ENCODE measurements around the gene SAMD13. TPM values are rescaled to one million over a fixed set of nuclear protein-coding genes. Genes with fewer than 3 reads are reported as not detected.

SAMD13 gene
- total and polyA plus RNA-seq, 4 donors: 0.17 to 0.61 (median 0.17) TPM; not detected in 1

GRCh38 chr1:84257617-84258016, 43.9 kb upstream of the SAMD13 start:
- Histone ChIP-seq H3K27me3 (ENCODE audit: control insufficient read depth in 4 of 4, insufficient read depth in 4 of 4, low read length in 3 of 4) (no peaks in the 10 kb centered on the region), H3K4me1 (ENCODE audit: control insufficient read depth in 4 of 4, insufficient read depth in 4 of 4, low read length in 3 of 4) (peaks cover 0 to 3% (median 0%) of the 10 kb centered on the region in 4 donors), H3K27ac (ENCODE audit: low read depth in 1 of 2, low read length in 2 of 2) (no peak overlapping the region), H3K9me3 (ENCODE audit: control insufficient read depth in 4 of 4, low read length in 3 of 4) (no peaks in the 10 kb centered on the region), H3K4me3 (ENCODE audit: low read depth in 1 of 3, low read length in 3 of 3) (no peak overlapping the region), H3K36me3 (ENCODE audit: control insufficient read depth in 4 of 4, insufficient read depth in 3 of 4, low read depth in 1 of 4, low read length in 3 of 4) (no peaks in the 10 kb centered on the region), H3K9ac (ENCODE audit: low read depth in 1 of 2, low read length in 2 of 2) (no peak overlapping the region)
- TF ChIP-seq EGR1 (IDR thresholded peaks at IDR 0.05; ENCODE audit: low read depth in 2 of 2): no peak
- no peak for TF ChIP-seq FOXA1 (IDR thresholded peaks at IDR 0.05)
- no peak for TF ChIP-seq NR2F2 (IDR thresholded peaks at IDR 0.05)
- TF ChIP-seq CTCF (IDR thresholded peaks at IDR 0.05; ENCODE audit: low read depth, low read length, missing input control): no peak
- TF ChIP-seq GABPA (IDR thresholded peaks at IDR 0.05 in 1 of 2, conservative IDR thresholded peaks at IDR 0.05 in 1 of 2): no peak
- no peak for TF ChIP-seq FOXA2 (IDR thresholded peaks at IDR 0.05)
- no peak for TF ChIP-seq RXRA (IDR thresholded peaks at IDR 0.05)
- no peak for TF ChIP-seq REST (IDR thresholded peaks at IDR 0.05)
- TF ChIP-seq MAX (IDR thresholded peaks at IDR 0.05): no peak
- no peak for TF ChIP-seq JUND (IDR thresholded peaks at IDR 0.05)
- no peak for TF ChIP-seq ATF3 (IDR thresholded peaks at IDR 0.05)
- no peak for TF ChIP-seq TAF1 (conservative IDR thresholded peaks at IDR 0.05)
- TF ChIP-seq RAD21 (IDR thresholded peaks at IDR 0.05): no peak
- TF ChIP-seq HNF4G (IDR thresholded peaks at IDR 0.05): no peak
- no peak for TF ChIP-seq SP1 (IDR thresholded peaks at IDR 0.05)
- no peak for TF ChIP-seq HNF4A (conservative IDR thresholded peaks at IDR 0.05)
- WGBS: 69% methylated on average over 2 of the region's 2 CpGs
- DNase-seq (ENCODE audit: low spot score): no peak

GRCh38 chr1:84259376-84259775, 42.1 kb upstream of the SAMD13 start:
- TF ChIP-seq CTCF (IDR thresholded peaks at IDR 0.05; ENCODE audit: low read depth, low read length, missing input control) (no peak), TAF1 (conservative IDR thresholded peaks at IDR 0.05) (no peak)
- Histone ChIP-seq H3K9me3 (ENCODE audit: control insufficient read depth in 4 of 4, low read length in 3 of 4) (no peaks in the 10 kb centered on the region), H3K36me3 (ENCODE audit: control insufficient read depth in 4 of 4, insufficient read depth in 3 of 4, low read depth in 1 of 4, low read length in 3 of 4) (no peaks in the 10 kb centered on the region), H3K27me3 (ENCODE audit: control insufficient read depth in 4 of 4, insufficient read depth in 4 of 4, low read length in 3 of 4) (no peaks in the 10 kb centered on the region), H3K9ac (ENCODE audit: low read depth in 1 of 2, low read length in 2 of 2) (no peak overlapping the region), H3K4me3 (ENCODE audit: low read depth in 1 of 3, low read length in 3 of 3) (no peak overlapping the region), H3K27ac (ENCODE audit: low read depth in 1 of 2, low read length in 2 of 2) (no peak overlapping the region), H3K4me1 (ENCODE audit: control insufficient read depth in 4 of 4, insufficient read depth in 4 of 4, low read length in 3 of 4) (peaks cover 0 to 3% (median 0%) of the 10 kb centered on the region in 4 donors)
- WGBS: 96% methylated on average over 2 of the region's 2 CpGs
- DNase-seq (ENCODE audit: low spot score): no peak
